DMS53 treated with DMSO at 0.1 percent for 48 hours (cell line): ENCODE measurements around the gene BAG3.
"Not testable (repeated sequence)": the region's sequence is repeated elsewhere in the genome, so short reads cannot be mapped to it uniquely, and the experiment has no call there.

Source experiments
- DNase-seq: peaks from one replicate; lab custom pipeline; 2025; ENCODE audit not compliant: unreplicated experiment; lab: John Stamatoyannopoulos, UW

BAG3 gene

DNA sequence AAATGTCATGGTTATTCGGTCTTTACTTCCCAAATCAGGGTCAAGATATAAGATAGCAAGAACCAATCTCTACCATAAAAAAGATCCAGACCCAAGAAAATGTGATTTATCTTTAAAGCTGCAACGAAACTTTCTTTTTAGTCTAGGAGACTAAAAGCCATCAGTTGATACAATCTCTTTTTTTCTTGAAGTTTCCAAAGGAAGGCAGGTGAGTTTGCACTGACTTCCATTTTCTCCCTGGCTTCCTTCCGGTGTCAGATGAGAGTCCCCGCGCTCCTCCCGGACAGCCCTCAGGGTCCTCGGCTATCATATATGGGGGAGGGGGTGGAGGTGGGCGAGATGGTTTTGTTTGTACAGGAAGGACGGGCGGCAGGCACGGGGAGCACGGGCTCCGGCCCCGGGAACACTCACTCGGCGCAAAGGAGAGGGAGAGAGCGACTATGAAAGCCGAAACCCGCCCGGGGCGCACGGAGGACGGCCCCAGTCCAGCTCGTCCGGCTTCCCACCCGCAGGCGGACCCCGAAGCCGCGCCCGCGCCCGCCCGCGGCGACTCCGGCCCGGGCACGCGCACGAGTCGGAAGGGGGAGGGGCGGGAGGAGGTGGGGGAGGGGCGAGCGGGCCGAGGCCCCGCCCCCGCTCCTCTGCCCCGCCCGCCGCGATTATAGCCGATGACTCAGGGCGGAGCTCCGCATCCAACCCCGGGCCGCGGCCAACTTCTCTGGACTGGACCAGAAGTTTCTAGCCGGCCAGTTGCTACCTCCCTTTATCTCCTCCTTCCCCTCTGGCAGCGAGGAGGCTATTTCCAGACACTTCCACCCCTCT, at the start of gene BAG3:
Gene BAG3, plus strand, starts transcription at position 689 of the 822 bp plus-strand sequence. CDS start 296 bp downstream, outside the sequence.
- peak; percentile 64 for DNase-seq

DNA sequence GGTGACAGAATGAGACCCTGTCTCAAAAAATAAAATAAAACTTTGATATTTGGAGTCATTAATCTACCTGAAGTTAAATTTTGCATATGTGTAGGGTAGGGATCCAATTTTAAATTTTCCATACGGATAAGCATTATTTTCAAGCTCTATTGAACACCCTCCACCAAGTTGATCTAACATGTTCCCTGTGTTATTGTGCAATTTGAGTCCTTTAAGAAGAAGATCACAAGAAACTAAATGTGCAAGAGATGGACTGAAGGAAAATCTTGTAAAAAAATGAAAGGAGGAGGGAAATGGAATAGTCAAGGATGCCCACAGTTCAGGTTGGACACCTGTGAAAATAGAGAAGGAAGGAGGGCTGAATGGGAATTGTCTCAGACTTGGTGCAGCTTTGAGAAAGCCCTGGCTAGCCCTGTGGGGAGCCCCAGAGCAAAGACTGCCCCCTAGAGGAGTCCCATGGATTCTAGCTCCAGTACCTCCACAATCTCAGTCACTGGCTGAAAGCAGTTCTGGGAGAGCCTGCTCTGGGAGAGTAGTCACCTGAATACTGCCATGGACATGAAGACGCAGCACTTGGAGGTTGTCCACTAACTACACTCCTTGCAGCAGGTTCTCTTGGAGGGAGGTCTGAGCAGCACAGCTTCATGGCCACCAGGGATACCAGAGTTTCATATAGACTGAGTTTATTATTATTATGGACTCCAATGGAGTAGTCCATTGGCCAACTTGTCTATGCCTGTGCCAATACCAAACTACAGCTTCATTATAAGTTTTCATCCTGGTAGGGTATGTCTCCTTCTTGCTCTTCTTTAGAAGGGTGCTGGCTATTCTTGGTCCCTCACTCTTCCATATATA, 48.7 kb upstream of the BAG3 start:
- DNase-seq = no peak

DNA sequence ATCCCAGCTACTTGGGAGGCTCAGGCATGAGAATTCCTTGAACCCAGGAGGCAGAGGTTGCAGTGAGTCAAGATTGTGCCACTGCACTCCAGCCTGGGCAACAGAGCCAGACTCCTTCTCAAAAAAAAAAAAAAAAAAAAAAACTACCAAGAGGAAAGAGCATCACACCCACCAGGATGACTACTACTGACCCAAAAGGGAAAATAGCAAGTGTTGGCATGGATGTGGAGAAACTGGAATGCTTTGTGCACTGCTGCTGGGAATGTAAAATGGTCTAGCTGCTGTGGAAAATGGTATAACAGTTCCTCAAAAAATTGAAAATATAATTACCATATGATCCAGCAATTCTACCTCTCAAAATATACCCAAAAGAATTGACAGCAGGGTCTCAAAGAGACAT, 46.7 kb upstream of the BAG3 start:
- no peak for DNase-seq

DNA sequence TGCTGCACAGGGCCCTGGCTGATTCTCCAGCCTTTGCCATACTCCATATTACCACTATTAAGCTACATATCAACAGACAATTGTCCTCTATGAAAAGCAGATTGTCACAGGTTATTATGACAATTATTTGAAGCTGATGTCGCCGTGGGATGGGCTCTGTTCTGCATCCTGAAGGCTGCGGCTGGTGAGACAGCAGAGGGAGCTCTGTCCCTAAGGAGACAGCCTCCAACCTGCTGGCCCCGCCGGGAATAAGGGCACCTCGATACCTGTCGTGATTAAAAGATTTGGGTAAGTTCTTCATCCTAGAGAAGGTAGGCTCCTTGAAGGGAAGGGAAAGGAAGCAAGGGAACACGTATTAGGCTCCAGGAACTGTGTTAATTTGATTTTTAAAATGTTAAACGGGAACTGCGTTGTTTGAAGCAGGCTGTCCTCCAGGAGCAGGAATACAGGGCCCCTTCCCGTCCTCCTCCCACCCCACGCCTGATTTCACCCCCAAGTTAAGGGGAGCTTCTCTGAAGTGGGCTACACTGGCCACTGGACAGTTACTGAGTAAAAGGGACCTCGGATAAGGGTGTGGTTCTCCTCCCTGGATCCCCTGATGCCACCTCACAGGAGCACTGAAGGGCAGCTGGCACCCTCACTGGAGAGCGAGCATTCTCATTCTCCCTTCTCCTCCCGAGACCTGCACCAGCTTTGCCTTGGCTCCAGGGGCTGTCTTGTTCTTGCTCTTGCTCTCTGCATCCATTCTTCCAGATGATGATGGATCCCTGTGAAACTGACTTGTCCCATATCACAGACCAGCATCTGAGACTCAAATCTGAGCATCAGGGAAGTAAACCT, 42.6 kb upstream of the BAG3 start:
- peak; percentile 62 for DNase-seq

DNA sequence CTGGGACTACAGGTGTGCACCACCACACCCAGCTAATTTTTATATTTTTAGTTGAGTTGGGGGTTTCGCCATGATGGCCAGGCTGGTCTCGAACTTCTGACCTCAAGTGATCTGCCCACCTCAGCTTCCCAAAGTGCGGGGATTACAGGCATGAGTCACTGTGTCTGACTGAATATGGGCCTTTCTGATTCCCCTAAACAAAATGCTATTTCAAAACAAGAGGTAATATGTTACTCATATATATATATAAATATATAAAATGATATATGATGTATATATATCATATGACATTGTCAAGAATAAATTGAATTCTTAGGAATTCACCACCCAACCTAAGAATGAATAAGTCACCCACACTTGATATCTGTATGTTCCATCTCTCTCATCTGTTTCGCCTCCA, 41.7 kb upstream of the BAG3 start:
- no peak for DNase-seq

DNA sequence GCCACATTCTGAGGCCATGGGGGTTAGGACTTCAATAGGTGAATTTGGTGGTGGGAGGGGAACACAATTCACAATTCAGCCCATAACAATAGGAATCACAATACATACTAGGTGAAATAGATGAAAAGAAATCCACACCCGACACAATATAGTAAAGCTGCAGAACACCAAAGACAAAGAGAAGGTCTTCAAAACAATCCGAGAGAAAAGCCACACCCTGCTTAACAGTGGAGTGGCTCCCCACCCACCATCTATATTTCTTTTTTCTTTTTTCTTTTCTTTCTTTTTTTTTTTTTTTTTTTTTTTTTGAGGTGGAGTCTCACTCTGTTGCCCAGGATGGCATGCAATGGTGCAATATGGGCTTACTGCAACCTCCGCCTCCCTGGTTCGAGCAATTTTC, 39.7 kb upstream of the BAG3 start:
- no peak for DNase-seq

DNA sequence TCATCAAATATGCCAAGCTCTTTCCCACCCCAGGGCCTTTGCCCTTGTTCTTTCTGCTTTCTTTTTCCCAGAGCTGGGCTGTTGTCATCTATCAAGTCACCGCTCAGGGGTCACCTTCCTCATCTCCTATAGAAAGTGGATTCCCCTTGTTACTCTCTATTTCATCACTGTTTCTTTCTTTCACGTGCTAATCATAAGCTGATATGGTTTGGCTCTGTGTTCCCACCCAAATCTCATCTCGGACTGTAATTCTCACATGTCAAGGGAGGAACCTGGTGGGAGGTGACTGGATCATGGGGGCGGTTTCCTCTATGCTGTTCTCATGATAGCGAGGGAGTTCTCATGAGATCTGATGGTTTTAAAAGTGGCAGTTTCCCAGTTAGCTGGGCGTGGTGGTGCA, 37.4 kb upstream of the BAG3 start:
- DNase-seq = no peak

DNA sequence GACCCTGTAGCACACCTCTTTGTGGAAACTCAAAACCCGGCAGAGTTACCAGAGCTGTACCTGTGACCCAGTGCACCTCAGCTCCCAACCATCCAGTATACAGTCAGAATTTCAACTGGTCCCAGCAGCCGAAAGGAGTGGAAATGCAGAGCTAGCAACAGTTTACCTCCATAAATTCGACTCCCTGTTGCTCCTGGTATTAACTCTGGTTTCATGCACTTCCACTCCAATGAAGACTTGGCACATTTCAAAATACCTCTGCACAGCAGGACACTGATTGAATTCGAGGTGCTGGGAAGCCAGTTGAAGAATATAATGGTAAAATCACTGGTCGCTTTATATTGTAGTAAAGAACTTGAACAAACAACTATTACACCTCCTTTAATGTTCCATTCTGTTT, 36.5 kb upstream of the BAG3 start:
- DNase-seq = no peak

DNA sequence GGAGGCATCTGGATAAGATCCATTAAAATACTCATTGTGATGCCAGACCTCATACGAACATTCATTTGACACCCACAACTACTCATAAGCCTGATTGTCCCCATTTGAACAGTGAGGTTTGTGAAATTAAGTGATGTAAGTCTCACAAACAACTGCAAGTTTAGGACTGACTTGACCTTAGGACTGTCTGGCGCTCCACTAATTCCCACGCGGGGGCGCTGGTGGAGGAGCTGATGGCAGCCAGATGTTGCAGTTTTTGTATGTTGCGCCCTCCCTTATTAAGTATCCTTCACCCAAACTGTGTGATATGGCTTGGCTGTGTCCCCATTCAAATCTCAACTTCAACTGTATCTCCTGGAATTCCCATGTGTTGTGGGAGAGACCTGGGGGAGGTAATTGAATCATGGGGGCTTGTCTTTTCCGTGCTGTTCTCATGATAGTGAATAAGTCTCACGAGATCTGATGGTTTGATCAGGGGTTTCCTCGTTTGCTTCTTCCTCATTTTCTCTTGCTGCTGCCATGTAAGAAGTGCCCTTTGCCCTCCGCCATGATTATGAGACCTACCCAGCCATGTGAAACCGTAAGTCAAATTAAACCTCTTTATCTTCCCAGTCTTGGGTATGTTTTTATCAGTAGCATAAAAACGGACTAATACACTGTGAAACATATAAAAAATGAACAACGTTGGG, 34.2 kb upstream of the BAG3 start:
- DNase-seq = no peak

DNA sequence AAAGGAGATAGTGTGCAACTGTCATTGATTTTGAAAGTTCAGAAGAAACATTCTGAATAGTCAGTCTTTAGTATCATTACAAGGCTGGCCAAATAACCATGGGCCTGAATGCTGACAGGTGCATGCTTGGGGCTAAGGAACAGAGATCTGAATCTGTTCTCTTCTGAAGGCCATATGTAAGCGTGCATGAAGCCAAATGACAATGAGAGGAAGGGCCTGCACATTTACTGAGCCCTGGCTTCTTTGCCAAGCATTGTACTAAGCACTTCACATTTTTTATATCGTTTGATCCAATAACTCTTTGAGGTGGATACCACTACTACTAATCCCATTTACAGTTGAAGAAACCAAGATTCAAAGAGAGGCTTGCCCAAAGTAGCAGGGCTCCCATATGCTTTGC, 32.0 kb upstream of the BAG3 start:
- DNase-seq = no peak

DNA sequence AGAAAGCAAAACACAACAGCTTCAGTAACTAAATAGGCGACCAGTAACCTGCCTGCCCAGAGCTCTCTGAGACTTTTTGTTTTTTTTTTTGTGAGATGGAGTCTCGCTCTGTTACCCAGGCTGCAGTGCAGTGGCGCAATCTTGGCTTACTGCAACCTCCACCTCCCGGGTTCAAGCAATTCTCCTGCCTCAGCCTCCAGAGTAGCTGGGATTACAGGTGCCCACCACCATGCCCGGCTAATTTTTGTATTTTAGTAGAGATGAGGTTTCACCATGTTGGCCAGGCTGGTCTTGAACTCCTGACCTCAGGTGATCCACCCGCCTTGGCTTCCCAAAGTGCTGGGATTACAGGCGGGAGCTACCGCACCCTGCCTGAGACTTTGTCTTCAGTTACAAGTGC, 31.4 kb upstream of the BAG3 start:
- not testable (repeated sequence) for DNase-seq

DNA sequence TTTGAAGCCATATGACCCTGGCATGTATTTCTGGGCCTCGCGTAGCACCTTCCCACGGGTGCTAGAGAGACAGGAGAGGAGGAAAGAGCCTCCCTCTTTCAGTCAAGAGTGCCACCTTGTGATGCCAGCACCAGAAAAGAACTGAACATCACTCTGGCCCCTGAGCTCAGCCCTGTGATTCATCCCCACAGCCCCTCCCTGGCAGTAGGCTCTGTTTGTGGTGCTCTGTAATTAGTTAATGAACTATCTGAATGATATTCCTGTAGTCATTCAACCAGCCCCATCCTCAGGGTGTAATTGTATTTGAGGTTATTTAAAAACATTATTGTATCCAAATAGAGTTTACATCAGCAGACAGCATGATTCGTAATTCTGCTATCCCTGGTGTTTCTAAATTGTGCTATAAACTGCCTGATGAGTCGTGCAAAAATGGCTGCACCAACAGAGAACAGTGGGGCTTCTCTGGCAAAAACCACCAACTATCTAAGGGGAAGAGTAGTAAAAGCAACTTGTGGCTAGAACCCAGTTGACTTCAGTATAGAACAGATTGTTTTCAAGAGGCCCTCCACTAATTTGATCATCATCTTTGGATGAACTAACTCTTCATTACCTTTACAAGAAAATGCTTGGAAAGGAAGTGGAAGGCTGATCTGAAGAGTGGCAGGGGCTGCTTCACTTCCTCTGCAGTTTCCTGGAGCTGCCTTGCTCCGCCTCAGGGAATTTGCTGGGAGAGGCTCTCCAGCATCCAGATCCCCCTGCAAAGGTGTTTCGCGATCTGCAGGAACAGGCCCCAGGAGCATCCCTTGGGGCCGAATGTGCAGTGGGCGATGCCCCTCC, 30.7 kb upstream of the BAG3 start:
- DNase-seq = no peak

DNA sequence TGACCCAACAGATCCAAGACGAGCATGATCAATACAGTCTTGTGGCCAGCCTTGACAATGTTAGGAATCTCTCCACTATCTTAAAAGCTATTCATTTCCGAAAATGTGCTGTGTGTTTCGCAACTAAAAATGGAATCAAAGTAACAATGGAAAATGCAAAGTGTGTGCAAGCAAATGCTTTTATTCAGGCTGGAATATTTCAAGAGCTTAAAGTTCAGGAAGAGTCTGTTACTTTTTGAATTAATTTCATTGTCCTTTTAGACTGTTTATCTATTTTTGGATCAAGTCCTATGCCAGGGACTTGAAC, 30.1 kb upstream of the BAG3 start:
- DNase-seq = no peak

DNA sequence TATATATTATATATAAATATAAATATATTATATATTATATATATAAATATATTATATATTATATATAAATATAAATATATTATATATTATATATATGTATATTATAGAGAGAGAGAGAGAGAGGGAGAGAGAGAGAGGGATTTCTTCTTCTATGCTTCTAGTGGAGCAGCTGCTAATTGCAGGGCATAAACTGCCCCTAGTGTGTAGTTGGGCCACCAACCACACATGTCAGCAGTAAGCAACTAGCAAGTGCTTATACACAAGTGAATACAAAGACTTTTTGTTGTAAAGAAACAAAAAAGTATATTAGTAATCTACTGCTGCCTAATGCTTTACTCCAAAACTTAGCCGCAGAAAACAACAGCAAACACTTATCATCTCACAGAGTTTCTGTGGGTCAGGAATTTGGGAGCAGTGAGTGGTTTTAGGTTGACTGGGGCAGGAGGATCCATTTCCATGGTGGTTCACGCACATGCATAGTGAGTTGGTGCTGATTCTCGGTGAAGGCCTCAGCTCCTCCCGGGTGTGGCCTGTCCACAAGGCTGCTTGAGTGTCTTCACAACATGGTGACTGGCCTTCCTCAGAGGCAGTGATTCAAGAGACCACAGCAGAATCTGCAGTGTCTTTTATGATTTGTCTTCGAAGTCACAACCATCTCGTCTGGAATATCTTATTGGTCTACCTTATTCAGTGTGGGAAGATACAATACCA, 25.5 kb upstream of the BAG3 start:
- no peak for DNase-seq

DNA sequence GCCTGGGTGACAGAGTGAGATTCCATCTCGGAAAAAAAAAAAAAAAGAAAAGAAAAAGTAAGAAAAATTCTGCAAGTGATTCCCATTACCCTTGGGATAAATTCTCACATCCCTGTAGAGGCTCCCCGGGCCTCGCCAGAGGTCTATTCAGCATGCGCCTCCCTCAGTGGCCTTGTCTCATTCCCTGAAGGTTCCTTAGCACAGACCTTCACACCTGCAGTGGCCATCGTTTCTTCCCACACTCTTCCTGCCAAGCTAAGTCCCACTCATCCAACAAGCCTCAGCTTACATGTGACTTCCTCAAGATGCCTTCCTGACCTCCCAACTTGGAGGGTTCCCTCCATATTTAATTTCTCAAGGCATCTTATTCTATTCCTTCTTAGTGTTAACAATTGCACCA, 20.9 kb upstream of the BAG3 start:
- DNase-seq = no peak

DNA sequence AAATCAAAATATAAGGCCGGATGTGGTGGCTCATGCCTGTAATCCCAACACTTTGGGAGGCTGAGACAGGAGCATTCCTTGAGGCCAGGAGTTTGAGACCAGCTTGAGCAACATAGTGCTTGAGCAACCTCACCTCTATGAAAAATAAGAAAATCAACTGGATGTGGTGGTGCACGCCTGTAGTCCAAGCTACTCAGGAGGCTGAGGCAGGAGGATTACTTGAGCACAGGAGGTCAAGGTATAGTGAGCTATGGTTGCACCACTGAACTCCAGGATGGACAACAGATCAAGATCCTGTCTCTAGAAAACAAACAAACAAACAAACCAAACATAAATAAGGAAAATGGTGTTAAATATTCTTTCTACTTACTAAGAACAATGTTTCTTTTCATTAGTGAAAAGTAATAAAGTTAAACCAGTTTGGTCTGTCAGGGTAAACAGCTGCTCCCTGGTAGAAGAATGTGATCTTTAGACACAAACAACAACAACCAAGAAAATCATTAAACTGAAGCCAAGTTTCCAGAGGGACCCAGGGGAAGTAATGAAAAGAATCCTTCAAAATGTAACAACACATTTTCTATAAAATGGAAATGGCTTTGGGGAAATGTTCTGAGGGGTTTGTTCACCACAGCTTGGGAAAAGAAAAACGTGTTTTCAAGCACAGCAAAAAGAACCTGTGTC, 17.5 kb upstream of the BAG3 start:
- no peak for DNase-seq

DNA sequence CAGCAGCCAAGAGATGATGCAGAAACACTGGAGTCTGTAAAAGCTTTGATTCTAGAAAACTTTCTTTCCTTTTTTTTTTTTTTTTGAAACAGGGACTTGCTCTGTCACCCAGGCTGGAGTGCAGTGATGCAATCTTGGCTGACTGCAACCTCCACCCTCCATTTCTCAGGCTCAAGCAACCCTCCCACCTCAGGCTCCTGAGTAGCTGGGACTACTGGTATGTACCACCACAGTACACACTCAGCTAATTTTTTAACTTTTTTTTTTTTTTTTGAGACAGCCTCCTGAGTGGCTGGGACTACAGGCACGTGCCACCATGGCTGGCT, 17.0 kb upstream of the BAG3 start:
- DNase-seq = no peak

DNA sequence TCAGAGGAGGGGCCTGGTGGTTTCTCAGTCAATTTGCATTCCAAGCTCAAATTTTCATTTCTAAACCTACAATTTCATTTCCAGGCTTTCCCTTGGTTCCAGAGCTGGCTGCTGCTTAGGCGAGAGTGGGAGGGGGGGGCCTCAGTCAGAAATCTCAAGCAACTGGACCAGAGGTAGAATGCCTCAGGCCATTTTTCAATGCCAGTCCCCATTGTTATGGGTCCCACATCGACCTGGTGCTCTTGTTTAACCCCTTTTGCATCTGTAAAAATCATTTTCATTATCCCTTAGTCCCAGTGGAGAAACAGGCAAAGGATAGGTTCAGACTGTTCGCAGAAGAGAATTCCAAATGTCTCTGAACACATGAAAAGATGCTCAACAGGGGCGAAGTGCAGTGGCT, 13.5 kb upstream of the BAG3 start:
- DNase-seq = no peak

DNA sequence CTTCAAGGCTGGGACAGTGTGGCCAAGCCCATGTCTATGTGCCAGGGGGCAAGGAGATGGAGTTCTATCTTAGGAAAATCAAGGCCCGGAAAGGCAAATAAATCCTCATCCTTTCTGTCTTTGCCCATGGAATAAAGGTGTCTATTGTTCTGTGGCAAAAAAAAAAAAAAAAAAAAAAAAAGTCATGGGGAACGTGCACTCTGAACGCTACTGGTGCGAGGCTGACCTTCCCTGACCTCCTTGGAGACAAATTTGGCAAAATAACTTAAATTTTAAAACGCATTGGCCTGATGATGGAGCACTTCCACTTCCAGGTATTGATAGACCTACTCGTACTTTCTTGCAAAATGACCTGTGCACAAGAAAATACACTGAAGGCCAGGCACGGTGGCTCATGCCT, 12.2 kb upstream of the BAG3 start:
- DNase-seq = no peak
